Epithelial cell of umbilical artery (primary cell): ENCODE results near the gene CASP7. TPM values are rescaled to one million over a fixed set of nuclear protein-coding genes. Genes with fewer than 3 reads are reported as not detected.

Source experiments
- total RNA-seq: library from RNA; depleted of rRNA; stranded (reverse); fragments of >200 nt; gene quantifications from 2 replicates; pipeline ENCODE4 v1.2.3, GENCODE V29; 2014

CASP7 gene
- 43.9 and 66.9 TPM in 2 replicates for total RNA-seq

GRCh38 chr10:113679463-113680189 lies at the start of gene CASP7:
Gene CASP7, plus strand, starts transcription at chr10:113679912. Its CDS starts 17,582 bp downstream, at chr10:113697494.

GRCh38 chr10:113663908-113664307 lies 15.8 kb upstream of the CASP7 start, which contains the start of gene NRAP:
Gene NRAP, minus strand, starts transcription at chr10:113664041. Its CDS starts 159 bp downstream, at chr10:113663882.

GRCh38 chr10:113751181-113751732 lies 71.5 kb downstream of the CASP7 start, which contains the start of gene PLEKHS1:
Gene PLEKHS1, plus strand, starts transcription at chr10:113751682. Its CDS starts 3,596 bp downstream, at chr10:113755278.

Other genes with a start within 250 kb of the CASP7 start
- not detected in 2 replicates for gene HABP2, start 126.9 kb upstream of the CASP7 start, total RNA-seq
- not detected in 2 replicates for gene NRAP, start 15.9 kb upstream of the CASP7 start, total RNA-seq
- gene PLEKHS1, start 71.8 kb downstream of the CASP7 start, total RNA-seq: not detected in 2 replicates
- 4.9 and 7.9 TPM in 2 replicates for gene DCLRE1A, start 174.2 kb downstream of the CASP7 start, total RNA-seq
- 9.0 and 9.4 TPM in 2 replicates for gene NHLRC2, start 174.7 kb downstream of the CASP7 start, total RNA-seq